Adrenal gland (tissue), 12 donors: ENCODE results near the gene EPHB2. TPM values are rescaled to one million over a fixed set of nuclear protein-coding genes. Genes with fewer than 3 reads are reported as not detected.

ENCODE experiments used
- DNase-seq, 7 donors: peaks; one replicate each; pipeline ENCODE4 v3.0.0-alpha.2; 2019 to 2020
- H3K27ac ChIP-seq, 5 donors: fragments of 200-600 bp; sonication (generic) in 4 of 5; 1 replicate in 3 of 5; 2 replicates in 2 of 5; pipeline versions ENCODE4 v1.5.1 to v1.8.0; 2016 to 2020; ENCODE audit warnings: mild to moderate bottlenecking in 1 of 5
- H3K27me3 ChIP-seq: fragments of 200-600 bp; 2 replicates; pipeline ENCODE4 v1.8.0; 2021
- H3K36me3 ChIP-seq, 2 donors: fragments of 200-600 bp; replicated peaks in 1 of 2; 1 replicate in 1 of 2; 2 replicates in 1 of 2; pipeline versions ENCODE4 v1.5.1 to v1.8.0; 2018 to 2022
- H3K4me1 ChIP-seq, 2 donors: fragments of 200-600 bp; replicated peaks in 1 of 2; 1 replicate in 1 of 2; 2 replicates in 1 of 2; pipeline versions ENCODE4 v1.5.1 to v1.8.0; 2018 to 2021
- H3K4me3 ChIP-seq, 4 donors: fragments of 200-600 bp; sonication (generic) in 3 of 4; one replicate each; pipeline ENCODE4 v1.5.1; 2016 to 2018
- H3K9me3 ChIP-seq, 3 donors: fragments of 200-600 bp; sonication (generic) in 1 of 3; replicated peaks in 1 of 3; 1 replicate in 2 of 3; 2 replicates in 1 of 3; pipeline versions ENCODE4 v1.5.1 to v1.8.0; 2016 to 2021
- POLR2A ChIP-seq, 2 donors: fragments of 450-650 bp; IDR thresholded peaks; one replicate each; pipeline ENCODE4 v1.6.1; 2017; ENCODE audit warnings: antibody characterized with exemption in 2 of 2, mild to moderate bottlenecking in 2 of 2, moderate library complexity in 1 of 2
- WGBS, 4 donors: extraction: QIAGEN DNeasy Blood & Tissue Kit in 2 of 4; methylation state at CpG; one replicate each; pipeline versions ENCODE4 v1.1.5 to v1.1.7; 2013 to 2017; 5-methylcytosine and 5-hydroxymethylcytosine counted together
- intact Hi-C, 2 donors: fragments of 100-400 bp; cut with DNase I; formaldehyde crosslinking; loops; one replicate each; pipeline versions ENCODE4 v1.14.1 to v1.15.0; 2022 to 2023
- polyA plus RNA-seq, 3 donors: library from polyadenylated mRNA; stranded (reverse); fragments of 200-250 nt in 2 of 3; fragments of 350-450 nt in 1 of 3; fragmentation: Illumina TruSeq in 1 of 3; extraction: RNeasy Lipid Tissue Mini Kit (QIAGEN cat#74804) in 1 of 3; gene quantifications; one replicate each; pipeline ENCODE4 v1.2.3, GENCODE V29; 2013 to 2014
- total RNA-seq, 9 donors: library from RNA; depleted of rRNA in 4 of 9; stranded (reverse); fragments of >200 nt in 4 of 9; fragments of 120-200 nt in 1 of 9; fragmentation: NEBNext Ultra II Directional in 1 of 9; extraction: Animal tissue kit (Norgen Biotek cat#: 25700) in 1 of 9; gene quantifications; one replicate each; pipeline versions ENCODE4 v1.1.0 to v1.2.4, GENCODE V29; 2013 to 2023
- TF ChIP-seq, protein P1 (sequence below), 6 experiments: fragments of 450-650 bp in 4 of 6; fragments of 200-600 bp in 2 of 6; sonication (generic) in 1 of 6; IDR thresholded peaks; 1 replicate in 5 of 6; 2 replicates in 1 of 6; pipeline versions ENCODE4 v1.5.1 to v1.8.0; 2016 to 2021; ENCODE audit warnings: antibody characterized with exemption in 6 of 6, mild to moderate bottlenecking in 2 of 6, moderate library complexity in 1 of 6
- donor health status: healthy with polysubstance abuse.
- donor health status: Bipolar disorder and iron deficiency.
- donor health status: DM: yes; HTN: yes; CAD: no.
- donor health status: DM: no; HTN: no; CAD: no.
- donor health status: DM: no; HTN: no; CAD: no.
- donor health status: DM: yes; HTN: yes; CAD: no.

EPHB2 gene
- total and polyA plus RNA-seq, 12 donors: 0.67 to 10.3 (median 3.1) TPM

DNA sequence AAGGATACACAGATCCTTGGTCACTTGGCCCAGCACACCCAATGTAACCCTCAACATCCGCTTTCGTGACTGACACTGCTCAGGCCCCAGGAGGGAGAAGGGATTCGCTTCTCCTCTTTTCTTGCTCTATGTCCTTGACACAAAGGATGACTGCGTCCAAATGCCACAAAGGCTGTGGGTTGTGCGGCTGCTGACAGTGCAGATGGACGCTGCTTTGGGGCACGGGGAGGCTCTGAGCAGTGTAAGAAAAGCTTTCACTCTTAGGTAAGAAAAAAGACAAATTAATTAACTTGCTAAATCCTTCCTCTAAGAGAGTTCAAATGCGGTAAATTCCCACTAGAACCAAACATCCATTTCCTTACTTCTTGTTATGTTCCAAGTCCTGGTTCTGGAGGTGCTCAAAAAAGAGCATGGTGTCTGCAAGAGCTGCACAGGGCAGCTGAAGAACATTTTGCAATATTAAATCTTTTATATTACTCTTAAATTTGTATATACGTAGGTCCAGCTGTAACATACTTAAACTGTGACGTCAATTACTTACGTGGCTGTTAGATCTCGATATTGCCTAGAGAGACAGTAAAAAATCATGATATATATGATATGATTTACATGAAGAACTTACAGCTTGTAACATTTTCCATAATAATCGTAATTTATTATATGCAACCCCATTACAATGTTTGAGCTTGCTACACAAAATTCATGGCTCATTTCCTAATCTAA, 19.4 kb upstream of the EPHB2 start:
- H3K4me3 ChIP-seq: no peak overlapping the region
- WGBS, 4 donors: 56 to 69% (median 63%) methylated on average over 13 of the region's 13 CpGs
- H3K4me1 ChIP-seq: no peaks in the 10 kb centered on the region
- H3K27me3 ChIP-seq: no peaks in the 10 kb centered on the region
- no peak overlapping the region for H3K27ac ChIP-seq
- H3K9me3 ChIP-seq: no peaks in the 10 kb centered on the region
- intact Hi-C loops: no loop called here
- DNase-seq: no peak
- no peaks in the 10 kb centered on the region for H3K36me3 ChIP-seq
- TF ChIP-seq, protein P1, sequence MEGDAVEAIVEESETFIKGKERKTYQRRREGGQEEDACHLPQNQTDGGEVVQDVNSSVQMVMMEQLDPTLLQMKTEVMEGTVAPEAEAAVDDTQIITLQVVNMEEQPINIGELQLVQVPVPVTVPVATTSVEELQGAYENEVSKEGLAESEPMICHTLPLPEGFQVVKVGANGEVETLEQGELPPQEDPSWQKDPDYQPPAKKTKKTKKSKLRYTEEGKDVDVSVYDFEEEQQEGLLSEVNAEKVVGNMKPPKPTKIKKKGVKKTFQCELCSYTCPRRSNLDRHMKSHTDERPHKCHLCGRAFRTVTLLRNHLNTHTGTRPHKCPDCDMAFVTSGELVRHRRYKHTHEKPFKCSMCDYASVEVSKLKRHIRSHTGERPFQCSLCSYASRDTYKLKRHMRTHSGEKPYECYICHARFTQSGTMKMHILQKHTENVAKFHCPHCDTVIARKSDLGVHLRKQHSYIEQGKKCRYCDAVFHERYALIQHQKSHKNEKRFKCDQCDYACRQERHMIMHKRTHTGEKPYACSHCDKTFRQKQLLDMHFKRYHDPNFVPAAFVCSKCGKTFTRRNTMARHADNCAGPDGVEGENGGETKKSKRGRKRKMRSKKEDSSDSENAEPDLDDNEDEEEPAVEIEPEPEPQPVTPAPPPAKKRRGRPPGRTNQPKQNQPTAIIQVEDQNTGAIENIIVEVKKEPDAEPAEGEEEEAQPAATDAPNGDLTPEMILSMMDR (IDR thresholded peaks at IDR 0.05): no peak
- no peak for TF ChIP-seq POLR2A (IDR thresholded peaks at IDR 0.05)

- DNase-seq: no peak
- no peak for TF ChIP-seq POLR2A (IDR thresholded peaks at IDR 0.05)
- TF ChIP-seq, protein P1 (IDR thresholded peaks at IDR 0.05): no peak
- no peak overlapping the region for H3K4me3 ChIP-seq
- H3K36me3 ChIP-seq: no peaks in the 10 kb centered on the region
- H3K27ac ChIP-seq: no peak overlapping the region
- 82 to 89% (median 84%) methylated on average over 5 of the region's 5 CpGs for WGBS, 4 donors
- intact Hi-C loops: no loop called here
- no peaks in the 10 kb centered on the region for H3K9me3 ChIP-seq
- H3K27me3 ChIP-seq: no peaks in the 10 kb centered on the region
- no peaks in the 10 kb centered on the region for H3K4me1 ChIP-seq
These were observed 16.5 kb upstream of the EPHB2 start for GRCh38 chr1:22694172-22694571.

- Histone ChIP-seq H3K36me3 (no peaks in the 10 kb centered on the region), H3K9me3 (no peaks in the 10 kb centered on the region), H3K4me3 (no peak overlapping the region), H3K4me1 (no peaks in the 10 kb centered on the region), H3K27ac (no peak overlapping the region), H3K27me3 (no peaks in the 10 kb centered on the region)
- intact Hi-C loops: no loop called here
- no peak for DNase-seq
- WGBS, 4 donors: 55 to 81% (median 64%) methylated on average over 3 of the region's 3 CpGs
- TF ChIP-seq POLR2A (IDR thresholded peaks at IDR 0.05): no peak
- TF ChIP-seq, protein P1 (IDR thresholded peaks at IDR 0.05): no peak
These were observed 14.0 kb upstream of the EPHB2 start for GRCh38 chr1:22696610-22697009.

GRCh38 chr1:22697980-22698379, 12.7 kb upstream of the EPHB2 start:
- WGBS, 4 donors: 76 to 84% (median 81%) methylated on average over 5 of the region's 5 CpGs
- intact Hi-C loops: no loop called here
- Histone ChIP-seq H3K36me3 (no peaks in the 10 kb centered on the region), H3K4me3 (no peak overlapping the region), H3K27me3 (no peaks in the 10 kb centered on the region), H3K9me3 (no peaks in the 10 kb centered on the region), H3K4me1 (no peaks in the 10 kb centered on the region), H3K27ac (no peak overlapping the region)
- DNase-seq: no peak
- TF ChIP-seq, protein P1 (IDR thresholded peaks at IDR 0.05): no peak
- TF ChIP-seq POLR2A (IDR thresholded peaks at IDR 0.05): no peak
